A673 (cell line): ENCODE measurements around the gene LCE2B. TPM values are rescaled to one million over a fixed set of nuclear protein-coding genes. Genes with fewer than 3 reads are reported as not detected.

ENCODE experiments used
- BruUV-seq: library from RNA; stranded (reverse); fragments of 400-500 nt; replicated peaks from 2 replicates; lab custom pipeline; 2021; lab: Mats Ljungman, UMichigan
- CTCF ChIA-PET: fragments of 300-600 bp; sonication (Branson Sonifier 250); formaldehyde crosslinking; loops from one replicate; lab custom pipeline; 2022; ENCODE audit warnings: antibody characterized with exemption; lab: Charles Lee
- POLR2A ChIA-PET: fragments of 300-600 bp; sonication (Branson Sonifier 250); formaldehyde crosslinking; loops from one replicate; lab custom pipeline; 2022; ENCODE audit warnings: antibody characterized with exemption; ENCODE audit not compliant: low non-redundant PET; lab: Charles Lee
- DNase-seq: peaks from one replicate; pipeline ENCODE4 v3.0.0-alpha.2; 2015; ENCODE audit warnings: low spot score
- H3K27ac ChIP-seq: fragments of 200-600 bp; sonication (generic); 2 replicates; pipeline ENCODE4 v1.5.1; 2016; ENCODE audit warnings: mixed run types, low read depth, mild to moderate bottlenecking, mixed read lengths, antibody characterized with exemption, low read length; ENCODE audit not compliant: poor library complexity, severe bottlenecking
- H3K27me3 ChIP-seq: fragments of 200-600 bp; sonication (generic); replicated peaks from 2 replicates; pipeline ENCODE4 v1.6.1; 2017; ENCODE audit warnings: mixed run types, low read depth, mild to moderate bottlenecking, mixed read lengths, antibody characterized with exemption, low read length; ENCODE audit not compliant: insufficient read depth, poor library complexity
- H3K36me3 ChIP-seq: fragments of 200-600 bp; sonication (generic); 2 replicates; pipeline ENCODE4 v1.6.1; 2016; ENCODE audit warnings: mixed run types, mild to moderate bottlenecking, mixed read lengths, antibody characterized with exemption, low read length; ENCODE audit not compliant: insufficient read depth, poor library complexity, severe bottlenecking
- H3K4me1 ChIP-seq: fragments of 200-600 bp; sonication (generic); 2 replicates; pipeline ENCODE4 v1.6.1; 2017; ENCODE audit warnings: mixed run types, mild to moderate bottlenecking, mixed read lengths, antibody characterized with exemption, low read length; ENCODE audit not compliant: insufficient read depth, poor library complexity, severe bottlenecking
- H3K4me3 ChIP-seq: fragments of 200-600 bp; sonication (generic); 2 replicates; pipeline ENCODE4 v1.5.1; 2016; ENCODE audit warnings: low read depth, mixed run types, mild to moderate bottlenecking, mixed read lengths, low read length; ENCODE audit not compliant: poor library complexity, severe bottlenecking
- H3K9me3 ChIP-seq: fragments of 200-600 bp; sonication (generic); 2 replicates; pipeline ENCODE4 v1.6.1; 2016; ENCODE audit warnings: mixed run types, low read depth, mild to moderate bottlenecking, mixed read lengths, antibody characterized with exemption, low read length; ENCODE audit not compliant: poor library complexity, severe bottlenecking
- EZH2 ChIP-seq: fragments of 200-600 bp; sonication (generic); IDR thresholded peaks from 2 replicates; pipeline ENCODE4 v1.6.1; 2017; ENCODE audit warnings: borderline replicate concordance, low read depth, mild to moderate bottlenecking, mixed read lengths, antibody characterized with exemption, low read length; ENCODE audit not compliant: poor library complexity, severe bottlenecking
- intact Hi-C: fragments of 100-400 bp; cut with micrococcal nuclease; formaldehyde crosslinking; loops from one replicate; pipeline ENCODE4 v1.10.0; 2022; ENCODE audit not compliant: unreplicated experiment
- total RNA-seq: library from RNA; stranded (reverse); gene quantifications from 2 replicates; pipeline ENCODE4 v1.2.3, GENCODE V29; 2021
- TF ChIP-seq, protein P1 (sequence below): fragments of 300-800, 200-600 bp; sonication (generic); conservative IDR thresholded peaks from 2 replicates; pipeline ENCODE4 v1.5.1; 2017; ENCODE audit warnings: low read depth, mild to moderate bottlenecking, antibody characterized with exemption, low read length, moderate library complexity, mixed read lengths

Gene LCE2B
- total RNA-seq, 1 experiment from 2014 or later = not detected

GRCh38 chr1:152735648-152736047 lies 49.7 kb downstream of the LCE2B start:
- Histone ChIP-seq H3K27ac (no peak overlapping the region), H3K36me3 (no peaks in the 10 kb centered on the region), H3K4me3 (no peak overlapping the region), H3K9me3 (no peaks in the 10 kb centered on the region), H3K4me1 (no peaks in the 10 kb centered on the region), H3K27me3 (peaks cover 5% of the 10 kb centered on the region)
- no peak for TF ChIP-seq EZH2
- TF ChIP-seq, protein P1, sequence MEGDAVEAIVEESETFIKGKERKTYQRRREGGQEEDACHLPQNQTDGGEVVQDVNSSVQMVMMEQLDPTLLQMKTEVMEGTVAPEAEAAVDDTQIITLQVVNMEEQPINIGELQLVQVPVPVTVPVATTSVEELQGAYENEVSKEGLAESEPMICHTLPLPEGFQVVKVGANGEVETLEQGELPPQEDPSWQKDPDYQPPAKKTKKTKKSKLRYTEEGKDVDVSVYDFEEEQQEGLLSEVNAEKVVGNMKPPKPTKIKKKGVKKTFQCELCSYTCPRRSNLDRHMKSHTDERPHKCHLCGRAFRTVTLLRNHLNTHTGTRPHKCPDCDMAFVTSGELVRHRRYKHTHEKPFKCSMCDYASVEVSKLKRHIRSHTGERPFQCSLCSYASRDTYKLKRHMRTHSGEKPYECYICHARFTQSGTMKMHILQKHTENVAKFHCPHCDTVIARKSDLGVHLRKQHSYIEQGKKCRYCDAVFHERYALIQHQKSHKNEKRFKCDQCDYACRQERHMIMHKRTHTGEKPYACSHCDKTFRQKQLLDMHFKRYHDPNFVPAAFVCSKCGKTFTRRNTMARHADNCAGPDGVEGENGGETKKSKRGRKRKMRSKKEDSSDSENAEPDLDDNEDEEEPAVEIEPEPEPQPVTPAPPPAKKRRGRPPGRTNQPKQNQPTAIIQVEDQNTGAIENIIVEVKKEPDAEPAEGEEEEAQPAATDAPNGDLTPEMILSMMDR = peak; percentile 41
- no peak for DNase-seq
- CTCF ChIA-PET = no interaction called here
- intact Hi-C loops = no loop called here
- no TSS peak for BruUV-seq
- POLR2A ChIA-PET = no interaction called here

Other genes with a start within 250 kb of the LCE2B start
- not detected in 2 replicates for gene LCE5A, start 175.3 kb upstream of the LCE2B start, total RNA-seq
- gene CRCT1, start 171.6 kb upstream of the LCE2B start, total RNA-seq = not detected in 2 replicates
- gene LCE3E, start 119.3 kb upstream of the LCE2B start, total RNA-seq = not detected in 2 replicates
- not detected in 2 replicates for gene LCE3D, start 105.6 kb upstream of the LCE2B start, total RNA-seq
- not detected in 2 replicates for gene LCE3C, start 85.9 kb upstream of the LCE2B start, total RNA-seq
- gene LCE3B, start 72.3 kb upstream of the LCE2B start, total RNA-seq = not detected in 2 replicates
- gene LCE3A, start 63.0 kb upstream of the LCE2B start, total RNA-seq = not detected in 2 replicates
- not detected in 2 replicates for gene LCE2D, start 22.7 kb upstream of the LCE2B start, total RNA-seq
- gene LCE2C, start 10.8 kb upstream of the LCE2B start, total RNA-seq = not detected in 2 replicates
- not detected in 2 replicates for gene LCE2A, start 12.2 kb downstream of the LCE2B start, total RNA-seq
- not detected in 2 replicates for gene LCE4A, start 22.0 kb downstream of the LCE2B start, total RNA-seq
- gene KPRP, start 71.9 kb downstream of the LCE2B start, total RNA-seq = not detected in 2 replicates
- gene LCE1F, start 89.0 kb downstream of the LCE2B start, total RNA-seq = not detected in 2 replicates
- not detected in 2 replicates for gene LCE1E, start 100.1 kb downstream of the LCE2B start, total RNA-seq
- not detected in 2 replicates for gene LCE1D, start 110.6 kb downstream of the LCE2B start, total RNA-seq
- not detected in 2 replicates for gene LCE1C, start 120.5 kb downstream of the LCE2B start, total RNA-seq
- gene LCE1B, start 125.8 kb downstream of the LCE2B start, total RNA-seq = not detected in 2 replicates
- not detected in 2 replicates for gene LCE1A, start 141.3 kb downstream of the LCE2B start, total RNA-seq
- gene LCE6A, start 156.7 kb downstream of the LCE2B start, total RNA-seq = not detected in 2 replicates
- not detected in 2 replicates for gene LCE7A, start 173.9 kb downstream of the LCE2B start, total RNA-seq
- gene SMCP, start 192.2 kb downstream of the LCE2B start, total RNA-seq = not detected in 2 replicates
- not detected in 2 replicates for gene IVL, start 222.4 kb downstream of the LCE2B start, total RNA-seq